M059J (cell line): ENCODE results near the gene HYAL1. TPM values are rescaled to one million over a fixed set of nuclear protein-coding genes. Genes with fewer than 3 reads are reported as not detected.
A peak's percentile ranks its signal among the peaks of the same experiment; 100 is the strongest.
"Not testable (repeated sequence)": the region's sequence is repeated elsewhere in the genome, so short reads cannot be mapped to it uniquely, and the experiment has no call there.

Experiments used
- DNase-seq: peaks from one replicate; pipeline ENCODE4 v3.0.0-alpha.2; 2012; ENCODE audit warnings: low read depth
- total RNA-seq: library from RNA; depleted of rRNA; stranded (reverse); fragments of >200 nt; shearing (Covaris generic); gene quantifications from 2 replicates; pipeline ENCODE4 v1.2.3, GENCODE V29; 2014

The HYAL1 gene
- total RNA-seq, 1 experiment from 2014 or later, result not detected

- no peak for DNase-seq
Observed at GRCh38 chr3:50294089-50294488, 9.3 kb downstream of the HYAL1 start.

- DNase-seq, result no peak
Observed at GRCh38 chr3:50293079-50293801, 10.1 kb downstream of the HYAL1 start.

GRCh38 chr3:50292159-50293078 is 11.0 kb downstream of the HYAL1 start, which contains the start of gene IFRD2:
Gene IFRD2 (minus strand): TSS chr3:50292429. CDS start chr3:50292274, 155 bp downstream.
- DNase-seq, result peak; percentile 95

GRCh38 chr3:50290161-50290641 is 13.2 kb downstream of the HYAL1 start:
- DNase-seq, result no peak

- no peak for DNase-seq
Observed at GRCh38 chr3:50289130-50289529, 14.2 kb downstream of the HYAL1 start.

- no peak for DNase-seq
Observed at GRCh38 chr3:50288387-50289007, 14.9 kb downstream of the HYAL1 start.

- DNase-seq, result no peak
Observed at GRCh38 chr3:50287262-50287661, 16.1 kb downstream of the HYAL1 start.

- no peak for DNase-seq
Observed at GRCh38 chr3:50286322-50287227, 16.8 kb downstream of the HYAL1 start.

GRCh38 chr3:50284121-50284520 is 19.3 kb downstream of the HYAL1 start:
- DNase-seq, result not testable (repeated sequence)

GRCh38 chr3:50279255-50280016 is 23.9 kb downstream of the HYAL1 start:
- no peak for DNase-seq

- no peak for DNase-seq
Observed at GRCh38 chr3:50278880-50279224, 24.5 kb downstream of the HYAL1 start, which contains the start of gene LSMEM2. Gene LSMEM2 (plus strand): TSS chr3:50279087. CDS start chr3:50279114, 27 bp downstream.

- no peak for DNase-seq
Observed at GRCh38 chr3:50278123-50278879, 25.1 kb downstream of the HYAL1 start.

- no peak for DNase-seq
Observed at GRCh38 chr3:50276762-50277101, 26.6 kb downstream of the HYAL1 start.

GRCh38 chr3:50275996-50276761 is 27.2 kb downstream of the HYAL1 start:
- no peak for DNase-seq

- no peak for DNase-seq
Observed at GRCh38 chr3:50275141-50275995, 28.0 kb downstream of the HYAL1 start.

GRCh38 chr3:50274371-50275104 is 28.8 kb downstream of the HYAL1 start:
- DNase-seq, result peak; percentile 35

GRCh38 chr3:50273689-50274065 is 29.7 kb downstream of the HYAL1 start:
- DNase-seq, result no peak
